ENCODE measurements around the gene ZFPL1.
A peak's percentile ranks its signal among the peaks of the same experiment; 100 is the strongest.

The ZFPL1 gene

DNA sequence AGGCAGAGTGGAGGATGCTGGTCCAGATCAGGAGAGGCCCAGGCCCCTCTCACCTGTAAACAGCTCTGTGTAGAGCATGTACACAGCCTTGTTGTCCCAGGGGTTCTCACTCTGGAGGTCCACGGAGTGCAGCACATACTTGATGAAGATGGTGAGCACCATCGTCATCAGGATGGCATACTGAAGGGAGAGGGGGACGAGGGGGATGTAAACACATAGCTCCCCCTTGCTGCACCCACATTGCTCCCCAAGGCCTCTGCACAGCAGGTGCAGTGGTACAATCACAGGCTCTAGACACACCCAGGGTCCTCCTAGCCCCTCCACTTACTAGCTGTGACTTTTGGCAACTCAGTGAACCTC, 47.4 kb downstream of the ZFPL1 start:
- no peak for DNase-seq

DNA sequence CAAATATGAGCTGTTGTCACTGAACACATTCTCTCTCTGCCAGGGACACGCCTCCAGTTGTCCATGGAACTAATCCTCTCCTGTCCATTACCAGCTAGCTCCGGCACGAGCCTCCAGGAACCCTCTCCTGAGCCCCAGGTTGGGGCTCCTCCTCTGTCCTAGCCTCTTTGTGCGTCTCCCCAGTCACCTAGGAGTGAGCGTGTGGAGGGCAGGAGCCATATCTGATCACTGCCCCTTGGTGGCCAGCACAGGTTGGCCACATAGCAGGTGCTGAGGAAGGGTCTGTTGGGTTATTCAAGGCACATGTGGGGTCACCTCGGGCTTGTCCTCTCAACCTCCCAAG, 47.8 kb downstream of the ZFPL1 start:
- DNase-seq = no peak

DNA sequence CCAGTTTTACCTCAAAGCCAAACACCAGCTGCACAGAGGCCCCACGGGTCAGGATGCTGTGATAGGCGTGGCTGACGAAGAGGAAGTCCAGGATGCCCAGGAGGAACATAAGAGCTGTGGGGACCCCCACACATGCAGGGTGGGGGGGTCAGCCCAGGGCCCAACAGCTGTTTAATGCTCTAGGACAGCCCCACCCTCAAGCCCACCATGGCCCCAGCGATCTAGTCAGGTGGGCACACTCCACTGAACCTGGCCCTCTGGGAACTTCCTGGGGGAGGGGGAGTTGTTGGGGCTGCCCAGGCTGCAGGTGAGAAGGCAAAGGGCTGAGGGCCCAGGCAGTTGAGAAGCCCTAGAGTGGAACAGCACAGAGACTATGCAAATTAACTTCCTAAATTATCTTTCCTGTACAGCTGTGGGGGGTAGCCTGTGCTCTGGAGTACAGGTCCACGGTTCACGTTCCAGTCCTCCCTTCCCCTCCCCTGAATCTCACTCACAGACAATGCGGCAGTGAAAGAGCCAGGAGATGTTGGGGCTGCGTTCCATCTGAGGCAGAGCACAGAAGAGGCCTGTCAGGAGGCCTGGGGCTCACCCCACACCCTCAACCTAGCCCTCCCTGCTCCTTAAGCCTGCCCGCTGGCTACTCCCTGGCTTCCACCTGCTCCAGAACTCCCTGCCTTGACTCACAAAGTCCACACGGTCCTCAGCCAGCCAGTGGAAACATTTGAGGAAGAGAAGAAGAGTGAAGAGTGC, 48.4 kb downstream of the ZFPL1 start:
- no peak for DNase-seq

DNA sequence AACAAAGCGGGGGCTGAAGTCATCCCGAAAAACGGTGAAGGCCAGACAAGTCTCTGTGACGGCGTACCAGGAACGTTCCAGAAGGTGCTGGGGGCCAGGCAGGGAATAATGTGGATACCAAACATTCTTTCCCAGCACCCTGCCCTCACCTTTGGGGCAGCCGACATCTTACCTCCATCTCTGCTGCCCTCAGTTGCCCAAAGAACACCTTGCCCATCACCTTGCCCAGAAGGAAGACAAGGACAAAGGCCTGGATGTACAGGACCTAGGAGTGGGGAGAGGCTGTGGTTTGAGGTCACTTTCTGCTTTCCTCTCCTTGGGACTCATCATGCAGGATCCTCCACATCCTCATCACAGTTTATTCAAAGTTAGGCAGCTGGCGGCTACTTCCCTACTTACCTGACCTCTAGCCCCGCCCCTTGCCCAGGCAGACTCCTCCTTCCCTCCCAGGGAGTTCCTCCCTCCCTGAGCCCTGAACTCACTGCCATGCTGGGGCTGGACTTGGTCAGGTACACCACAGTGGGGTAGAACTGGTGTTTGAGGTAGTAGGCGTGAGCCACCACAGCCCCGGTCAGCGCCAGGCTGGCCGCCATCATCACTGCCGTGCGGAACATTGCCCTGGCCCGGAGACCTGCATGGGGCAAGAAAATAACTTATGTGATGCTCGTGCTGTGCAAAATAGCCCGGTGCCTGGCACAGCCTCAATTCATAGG, 49.1 kb downstream of the ZFPL1 start:
- DNase-seq = no peak

DNA sequence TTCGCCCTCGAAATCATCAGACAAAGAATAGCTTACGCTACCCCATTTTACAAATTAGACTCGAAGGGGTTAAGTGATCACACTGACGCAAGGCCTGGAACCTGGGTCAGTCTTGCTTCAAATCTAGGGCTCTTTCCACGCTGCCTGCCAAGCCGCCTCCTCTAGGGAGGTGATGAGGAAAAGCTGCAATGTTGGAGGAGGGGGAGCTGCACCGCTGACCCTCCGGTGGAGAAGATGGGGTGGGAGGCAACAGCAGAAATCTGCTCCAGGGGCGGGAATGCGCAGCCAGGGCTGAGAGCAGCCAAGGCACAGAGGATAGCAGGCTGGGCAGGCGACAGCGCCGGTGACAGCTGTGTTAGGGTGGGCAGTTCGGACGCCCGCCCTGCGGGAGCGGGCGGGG, 49.7 kb downstream of the ZFPL1 start:
- DNase-seq = no peak

DNA sequence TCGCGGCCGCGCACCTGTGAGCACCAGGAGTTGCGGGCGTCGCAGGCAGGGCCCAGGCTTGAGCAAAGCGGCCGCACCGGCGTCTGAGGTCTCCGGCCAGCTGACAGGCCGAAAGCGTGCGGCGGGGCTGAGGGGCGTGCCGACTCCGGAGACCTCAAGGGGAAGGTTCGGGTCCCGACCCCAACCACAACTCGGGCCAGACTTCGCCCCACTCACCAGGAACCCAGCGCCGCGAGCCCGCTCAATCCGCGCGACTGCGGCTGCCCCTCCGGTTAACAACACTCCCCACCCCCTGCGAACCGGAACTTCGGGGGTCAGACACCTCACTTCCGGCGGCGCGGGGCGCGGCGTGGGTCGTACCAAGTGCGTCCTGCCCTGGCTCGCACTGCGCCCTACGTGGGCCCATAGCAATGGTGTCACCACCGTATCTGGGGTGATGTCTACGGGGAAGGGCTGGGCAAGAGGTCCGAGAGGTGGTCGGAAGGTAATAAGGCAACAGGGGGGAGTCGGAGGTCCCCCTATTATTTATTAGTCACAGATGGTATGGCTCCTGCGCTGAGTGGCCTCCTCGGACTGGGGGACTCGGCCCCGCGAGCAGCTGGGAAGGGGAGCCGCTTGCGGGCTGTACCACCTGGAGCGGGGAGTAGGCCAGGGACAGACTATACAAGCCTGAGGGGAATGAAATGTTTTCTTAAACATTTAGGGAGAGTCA, 50.4 kb downstream of the ZFPL1 start, which contains the start of gene SYVN1:
SYVN1 (minus strand) TSS at position 280 of the 712 bp plus-strand sequence. CDS start 918 bp downstream, outside the sequence.
- DNase-seq = peak; percentile 83

DNA sequence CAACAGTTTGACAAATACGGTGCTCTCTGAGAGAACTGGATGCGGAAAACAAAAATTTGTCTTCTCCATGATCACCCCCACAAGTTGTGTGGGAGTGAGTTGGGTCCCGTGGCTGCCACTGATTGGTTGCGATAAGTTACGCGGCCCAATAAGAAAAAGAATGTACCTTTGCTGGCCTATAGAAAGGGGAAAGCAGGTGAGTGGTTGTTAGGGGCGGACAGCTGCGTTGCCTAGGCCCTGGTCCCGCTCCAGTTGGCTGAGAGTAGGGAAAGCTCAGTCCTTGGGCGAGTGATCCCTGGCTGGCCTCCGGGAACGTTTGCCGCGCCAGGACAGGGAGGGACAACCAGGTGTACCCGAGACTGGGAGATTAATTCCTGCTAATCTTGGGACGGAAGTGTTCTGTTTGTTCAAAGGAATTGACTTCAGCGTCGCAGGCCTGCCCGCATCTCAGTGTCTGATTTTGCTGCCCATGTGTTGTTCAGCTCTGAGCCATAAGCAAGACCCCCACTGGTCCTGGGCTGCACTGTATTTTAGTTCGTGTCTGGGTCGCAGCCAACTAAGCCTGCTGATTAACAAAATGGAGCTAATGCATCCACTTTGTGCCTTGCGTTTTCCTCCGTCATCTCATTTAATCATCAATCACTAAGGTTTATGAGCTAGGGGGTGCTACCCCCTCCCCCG, 51.1 kb downstream of the ZFPL1 start:
- DNase-seq = peak; percentile 96

DNA sequence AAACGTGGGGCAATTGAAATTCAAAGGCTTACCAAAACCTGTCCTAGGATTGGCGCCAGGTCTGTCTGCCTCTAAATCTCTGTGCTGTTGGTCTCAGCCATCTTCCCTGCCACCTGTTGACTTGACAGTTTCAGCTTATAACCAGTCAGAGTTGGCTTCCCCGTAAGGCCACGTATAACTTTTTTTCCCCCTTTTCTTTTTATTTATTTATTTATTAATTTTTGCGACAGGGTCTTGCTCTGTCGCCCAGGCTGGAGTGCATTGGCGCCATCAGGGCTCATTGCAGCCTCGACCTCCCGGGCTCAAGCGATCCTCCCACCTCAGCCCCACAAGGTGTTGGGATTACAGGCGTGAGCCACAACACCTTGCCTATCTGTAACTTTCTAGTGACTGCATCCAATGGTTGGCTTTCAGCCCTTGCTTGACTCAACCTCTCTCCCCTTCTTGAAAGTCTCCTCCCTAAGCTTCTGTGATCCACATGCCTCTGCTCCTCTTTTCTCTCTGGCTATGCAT, 51.7 kb downstream of the ZFPL1 start:
- no peak for DNase-seq

DNA sequence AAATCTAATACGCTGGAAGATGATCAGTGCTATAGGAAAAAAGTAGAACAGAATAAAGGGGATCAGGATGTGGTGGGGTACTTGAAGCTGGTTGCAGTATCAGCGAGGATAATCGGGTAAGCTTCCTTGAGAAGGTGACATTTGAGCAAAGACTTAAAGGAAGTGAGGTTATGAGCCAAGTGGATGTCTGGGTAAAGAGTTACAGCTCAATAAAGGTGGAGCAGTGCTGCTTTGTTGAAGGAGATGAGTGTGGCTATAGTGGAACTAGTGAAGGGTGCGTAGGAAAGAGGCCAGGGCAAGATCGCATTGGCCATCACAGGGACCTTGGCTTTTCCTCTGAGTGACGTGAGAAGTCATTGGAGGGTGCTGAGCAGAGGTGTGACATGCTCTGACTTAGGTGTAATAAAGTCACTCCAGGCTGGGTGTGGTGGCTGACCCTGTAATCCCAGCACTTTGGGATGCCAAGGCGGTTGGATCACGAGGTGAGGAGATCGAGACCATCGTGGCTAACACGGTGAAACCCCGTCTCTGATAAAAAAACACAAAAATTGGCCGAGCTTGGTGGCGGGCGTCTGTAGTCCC, 52.6 kb downstream of the ZFPL1 start:
- no peak for DNase-seq

Measured in NCI-H2081 treated with DMSO at 0.1 percent for 48 hours (cell line).